AG04450 (cell line): ENCODE measurements around the gene MTHFSD. TPM values are rescaled to one million over a fixed set of nuclear protein-coding genes. Genes with fewer than 3 reads are reported as not detected.

Source experiments
- CTCF ChIA-PET: fragments of 300-600, 350-600 bp; formaldehyde crosslinking; extraction: SDS; loops from one replicate; lab custom pipeline; 2022; ENCODE audit warnings: antibody characterized with exemption, inconsistent platforms; lab: Charles Lee
- POLR2A ChIA-PET: fragments of 350-600 bp; formaldehyde crosslinking; extraction: SDS; loops from one replicate; lab custom pipeline; 2021; ENCODE audit warnings: antibody characterized with exemption, inconsistent platforms; lab: Yijun Ruan, JAX
- DNase-seq: peaks from one replicate; pipeline ENCODE4 v3.0.0-alpha.2; 2011; ENCODE audit warnings: low read depth, low spot score
- H3K27ac ChIP-seq: one replicate; pipeline ENCODE4 v1.5.1; 2012; ENCODE audit warnings: low read depth, low read length, control low read depth
- H3K27me3 ChIP-seq: one replicate; pipeline ENCODE4 v1.6.0; 2012; ENCODE audit warnings: low read length; ENCODE audit not compliant: control insufficient read depth, insufficient read depth
- H3K4me3 ChIP-seq: 2 replicates; pipeline ENCODE4 v1.5.1; 2011; ENCODE audit warnings: mild to moderate bottlenecking, low read depth, low read length, control low read depth
- H3K9me3 ChIP-seq: 2 replicates; pipeline ENCODE4 v1.5.1; 2012; ENCODE audit warnings: low read length; ENCODE audit not compliant: control insufficient read depth, insufficient read depth
- polyA plus RNA-seq: library from polyadenylated mRNA; depleted of rRNA; stranded (reverse); fragments of >200 nt; gene quantifications from 2 replicates; pipeline ENCODE4 v1.2.3, GENCODE V29; 2011
- TF ChIP-seq, protein P1 (sequence below): IDR thresholded peaks from 2 replicates; pipeline ENCODE4 v1.5.1; 2011; ENCODE audit warnings: low read depth, low read length, control low read depth, inconsistent platforms

Gene MTHFSD
- polyA plus RNA-seq, 1 experiment, result 16.7 TPM

DNA sequence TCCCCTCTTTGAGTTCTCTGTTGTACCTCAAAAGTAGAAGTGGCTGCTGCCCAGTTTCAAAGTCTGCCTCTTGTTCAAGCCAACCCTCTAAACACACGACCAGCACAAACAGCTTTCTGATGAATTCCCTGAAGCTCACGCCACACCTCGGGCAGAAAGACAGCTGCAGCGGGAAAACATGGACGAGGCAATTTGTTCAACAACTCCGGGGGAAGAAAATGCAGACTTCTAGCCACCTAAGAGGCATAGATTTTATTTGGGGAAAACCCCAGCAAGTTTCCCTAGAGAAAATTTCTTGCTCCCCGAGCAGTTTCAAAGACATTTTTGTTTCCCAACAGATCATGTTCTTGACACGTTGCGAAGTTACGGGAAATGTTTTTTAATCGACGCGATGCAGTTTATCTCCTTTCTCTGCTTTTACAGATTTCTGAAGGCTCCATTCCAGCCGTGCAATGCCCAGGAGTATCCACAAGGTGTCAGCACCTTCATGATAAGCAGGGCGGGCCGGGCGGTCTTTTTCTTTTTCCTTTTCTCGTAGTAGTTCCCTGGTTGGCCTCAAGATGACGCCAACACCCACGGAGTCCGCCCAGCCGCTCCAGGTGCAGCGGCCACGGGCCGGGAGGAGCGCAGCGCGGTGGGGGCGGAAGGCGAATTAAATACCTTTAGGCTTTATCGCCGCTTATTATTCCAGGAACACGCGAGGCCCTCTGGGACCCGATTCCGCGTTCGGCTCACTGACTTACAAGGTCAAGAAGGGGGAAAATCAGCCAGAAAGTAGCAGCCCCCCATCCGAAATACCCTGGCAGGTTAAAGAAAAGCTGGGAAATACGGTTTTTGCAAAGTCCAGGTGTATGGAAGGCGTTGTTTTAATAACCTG lies 8.7 kb upstream of the MTHFSD start:
- CTCF ChIA-PET, result interaction anchor here (0.7 to 4.4 kb wide), 41 partner anchors 9 to 744 kb away, joined by 3 to 148 read pairs (median 4); no protein-coding TSS in a partner anchor
- TF ChIP-seq, protein P1, sequence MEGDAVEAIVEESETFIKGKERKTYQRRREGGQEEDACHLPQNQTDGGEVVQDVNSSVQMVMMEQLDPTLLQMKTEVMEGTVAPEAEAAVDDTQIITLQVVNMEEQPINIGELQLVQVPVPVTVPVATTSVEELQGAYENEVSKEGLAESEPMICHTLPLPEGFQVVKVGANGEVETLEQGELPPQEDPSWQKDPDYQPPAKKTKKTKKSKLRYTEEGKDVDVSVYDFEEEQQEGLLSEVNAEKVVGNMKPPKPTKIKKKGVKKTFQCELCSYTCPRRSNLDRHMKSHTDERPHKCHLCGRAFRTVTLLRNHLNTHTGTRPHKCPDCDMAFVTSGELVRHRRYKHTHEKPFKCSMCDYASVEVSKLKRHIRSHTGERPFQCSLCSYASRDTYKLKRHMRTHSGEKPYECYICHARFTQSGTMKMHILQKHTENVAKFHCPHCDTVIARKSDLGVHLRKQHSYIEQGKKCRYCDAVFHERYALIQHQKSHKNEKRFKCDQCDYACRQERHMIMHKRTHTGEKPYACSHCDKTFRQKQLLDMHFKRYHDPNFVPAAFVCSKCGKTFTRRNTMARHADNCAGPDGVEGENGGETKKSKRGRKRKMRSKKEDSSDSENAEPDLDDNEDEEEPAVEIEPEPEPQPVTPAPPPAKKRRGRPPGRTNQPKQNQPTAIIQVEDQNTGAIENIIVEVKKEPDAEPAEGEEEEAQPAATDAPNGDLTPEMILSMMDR, result peak; percentile 100
- Histone ChIP-seq H3K27me3 (peaks cover 2% of the 10 kb centered on the region), H3K27ac (peak overlapping the region; percentile 47), H3K4me3 (peak overlapping the region; percentile 50), H3K9me3 (no peaks in the 10 kb centered on the region; the same call in 1 of the 2 replicates)
- DNase-seq, result peak; percentile 80
- POLR2A ChIA-PET, result interaction anchor here (0.6 kb wide), 1 partner anchor 821 kb away, joined by 4 read pairs; no protein-coding TSS in a partner anchor

DNA sequence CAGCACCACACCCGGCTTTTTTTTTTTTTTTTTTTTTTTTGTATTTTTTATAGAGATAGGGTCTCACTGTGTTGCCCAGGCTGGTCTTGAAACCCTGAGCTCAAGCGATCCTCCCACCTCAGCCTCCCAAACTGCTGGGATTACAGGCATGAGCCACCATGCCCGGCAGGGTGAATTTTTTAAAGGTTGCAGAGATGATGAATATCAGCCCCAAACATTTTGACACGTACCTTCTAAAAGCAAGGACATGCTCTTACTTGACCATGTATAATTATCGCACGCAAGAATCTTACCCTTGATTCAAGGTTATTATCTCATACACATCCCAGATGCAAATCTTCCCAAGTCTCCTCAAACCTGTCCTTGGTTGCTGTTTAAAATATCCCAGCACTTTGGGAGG lies 7.3 kb upstream of the MTHFSD start:
- H3K27me3 ChIP-seq, result peaks cover 2% of the 10 kb centered on the region
- CTCF ChIA-PET, result interaction anchor here (0.9 to 4.4 kb wide), 8 partner anchors 10 to 743 kb away, joined by 3 to 148 read pairs (median 8); no protein-coding TSS in a partner anchor
- no peak overlapping the region for H3K27ac ChIP-seq
- TF ChIP-seq, protein P1, result no peak
- no peak for DNase-seq
- H3K4me3 ChIP-seq, result no peak overlapping the region
- no peaks in the 10 kb centered on the region; the same call in 1 of the 2 replicates for H3K9me3 ChIP-seq
- POLR2A ChIA-PET, result no interaction called here

- H3K27me3 ChIP-seq, result peaks cover 2% of the 10 kb centered on the region
- POLR2A ChIA-PET, result interaction anchor here (0.6 kb wide), 1 partner anchor 492 kb away, joined by 3 read pairs; no protein-coding TSS in a partner anchor
- TF ChIP-seq, protein P1, result no peak
- no peak for DNase-seq
- CTCF ChIA-PET, result no interaction called here
- peaks cover 3% of the 10 kb centered on the region; the same call in 1 of the 2 replicates for H3K9me3 ChIP-seq
- no peak overlapping the region for H3K27ac ChIP-seq
- no peak overlapping the region for H3K4me3 ChIP-seq
These were observed 4.8 kb upstream of the MTHFSD start for GRCh38 chr16:86559802-86560305.

DNA sequence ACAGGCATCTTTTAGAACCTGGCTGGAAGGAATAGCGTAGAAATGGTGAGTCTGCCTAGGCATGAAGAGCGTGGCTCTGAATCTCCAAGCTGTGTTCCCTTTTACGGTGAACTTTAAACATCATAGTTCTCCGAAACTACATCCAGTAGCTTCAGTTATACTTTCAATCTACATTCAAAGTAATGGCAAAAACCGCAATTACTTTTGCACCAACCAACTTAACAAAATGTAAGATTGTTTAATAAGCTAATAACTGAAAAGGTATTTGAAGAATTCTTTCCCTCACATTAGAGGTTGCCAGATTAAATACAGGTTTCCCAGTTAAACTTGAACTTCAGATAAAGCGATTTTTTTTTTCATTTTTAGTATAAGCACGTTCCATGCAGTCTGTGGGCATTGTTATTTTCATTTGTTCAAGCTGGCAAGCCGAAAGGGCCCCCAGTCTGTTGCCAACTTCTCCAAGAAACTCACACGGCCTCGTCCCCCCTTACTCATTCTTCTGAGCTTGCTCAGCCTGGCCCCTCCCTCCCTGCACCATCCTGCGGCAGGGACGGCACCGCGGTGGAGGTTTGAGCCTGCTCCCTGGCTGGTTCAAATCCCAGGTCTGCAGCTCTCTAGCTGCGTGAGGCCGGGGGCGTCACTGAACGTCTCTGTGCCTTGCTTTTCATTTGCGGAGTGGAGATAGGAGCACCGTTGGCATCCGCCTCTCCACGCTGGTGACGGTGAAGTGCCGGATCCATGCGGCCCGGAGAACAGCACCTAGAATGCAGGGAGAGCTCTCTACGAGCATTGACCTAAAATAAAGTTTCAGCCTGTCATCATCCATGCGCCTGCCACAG lies 3.5 kb upstream of the MTHFSD start:
- Histone ChIP-seq H3K27me3 (peaks cover 2% of the 10 kb centered on the region), H3K9me3 (peaks cover 3% of the 10 kb centered on the region; the same call in 1 of the 2 replicates), H3K4me3 (no peak overlapping the region), H3K27ac (no peak overlapping the region)
- POLR2A ChIA-PET, result no interaction called here
- no peak for DNase-seq
- TF ChIP-seq, protein P1, result no peak
- CTCF ChIA-PET, result interaction anchor here (0.7 to 1.8 kb wide), 6 partner anchors 39 to 737 kb away, joined by 3 to 9 read pairs (median 5); no protein-coding TSS in a partner anchor
